ENCODE results near the gene SSNA1. TPM values are rescaled to one million over a fixed set of nuclear protein-coding genes. Genes with fewer than 3 reads are reported as not detected.

The SSNA1 gene
- total RNA-seq, 1 donor from 2014 or later = 88.8 TPM

GRCh38 chr9:137182836-137183235, 5.6 kb upstream of the SSNA1 start:
- intact Hi-C loops (cut with micrococcal nuclease) = no loop called here

GRCh38 chr9:137183980-137184595, 4.4 kb upstream of the SSNA1 start:
- intact Hi-C loops (cut with micrococcal nuclease) = no loop called here

- intact Hi-C loops (cut with micrococcal nuclease) = no loop called here
These were observed 3.4 kb upstream of the SSNA1 start for GRCh38 chr9:137184881-137185660.

- intact Hi-C loops (cut with micrococcal nuclease) = no loop called here
These were observed 2.6 kb upstream of the SSNA1 start for GRCh38 chr9:137185921-137186320.

- intact Hi-C loops (cut with micrococcal nuclease) = no loop called here
These were observed 2.1 kb upstream of the SSNA1 start for GRCh38 chr9:137186385-137186784.

- intact Hi-C loops (cut with micrococcal nuclease) = no loop called here
These were observed 1.1 kb upstream of the SSNA1 start for GRCh38 chr9:137187386-137187785.

GRCh38 chr9:137188086-137188489, 388 bp upstream of the SSNA1 start:
- intact Hi-C loops (cut with micrococcal nuclease) = loop anchor here (1.0 to 2.0 kb wide), 6 partner anchors 17 to 67 kb away; partner anchors contain the start of genes NDOR1, NELFB and TMEM203

GRCh38 chr9:137189297-137190295, 1.1 kb downstream of the SSNA1 start:
- intact Hi-C loops (cut with micrococcal nuclease) = loop anchor here (1.0 to 2.0 kb wide), 2 partner anchors 11 to 39 kb away; partner anchors contain the start of gene TPRN

GRCh38 chr9:137190315-137190856, 1.9 kb downstream of the SSNA1 start:
- intact Hi-C loops (cut with micrococcal nuclease) = no loop called here

- intact Hi-C loops (cut with micrococcal nuclease) = no loop called here
These were observed 2.8 kb downstream of the SSNA1 start for GRCh38 chr9:137191245-137191644.

GRCh38 chr9:137191691-137192447, 3.4 kb downstream of the SSNA1 start:
- intact Hi-C loops (cut with micrococcal nuclease) = no loop called here

- intact Hi-C loops (cut with micrococcal nuclease) = no loop called here
These were observed 3.9 kb downstream of the SSNA1 start for GRCh38 chr9:137192448-137192780.

GRCh38 chr9:137192859-137193258, 4.4 kb downstream of the SSNA1 start:
- intact Hi-C loops (cut with micrococcal nuclease) = no loop called here

- intact Hi-C loops (cut with micrococcal nuclease) = no loop called here
These were observed 5.3 kb downstream of the SSNA1 start for GRCh38 chr9:137193771-137194170.

GRCh38 chr9:137194388-137194787, 5.9 kb downstream of the SSNA1 start:
- intact Hi-C loops (cut with micrococcal nuclease) = no loop called here

GRCh38 chr9:137194909-137195308, 6.4 kb downstream of the SSNA1 start:
- intact Hi-C loops (cut with micrococcal nuclease) = no loop called here

GRCh38 chr9:137195525-137196220, 7.2 kb downstream of the SSNA1 start:
- intact Hi-C loops (cut with micrococcal nuclease) = no loop called here

- intact Hi-C loops (cut with micrococcal nuclease) = no loop called here
These were observed 9.8 kb downstream of the SSNA1 start for GRCh38 chr9:137198051-137198901.

GRCh38 chr9:137198902-137199283, 10.4 kb downstream of the SSNA1 start:
- intact Hi-C loops (cut with micrococcal nuclease) = no loop called here
